ENCODE results near the gene CYP19A1. TPM values are rescaled to one million over a fixed set of nuclear protein-coding genes. Genes with fewer than 3 reads are reported as not detected.

The CYP19A1 gene
- polyA plus RNA-seq, 1 experiment, result 0.06 TPM

GRCh38 chr15:51161491-51162220 lies 176.7 kb downstream of the CYP19A1 start:
- POLR2A ChIA-PET, result no interaction called here
- H3K27me3 ChIP-seq (ENCODE audit: control insufficient read depth, insufficient read depth, low read length), result peaks cover 9% of the 10 kb centered on the region
- TF ChIP-seq CTCF (IDR thresholded peaks at IDR 0.05; ENCODE audit: insufficient read depth, low read depth, low read length), result no peak
- no peak overlapping the region for H3K4me3 ChIP-seq (ENCODE audit: low read depth, low read length)
- no peaks in the 10 kb centered on the region for H3K36me3 ChIP-seq (ENCODE audit: control insufficient read depth, insufficient read depth, low read length)
- no peak for DNase-seq (ENCODE audit: low read depth)
- CTCF ChIA-PET, result interaction anchor here (0.6 to 15.7 kb wide), 28 partner anchors 10 to 543 kb away, joined by 3 to 281 read pairs (median 14); no protein-coding TSS in a partner anchor

GRCh38 chr15:51160484-51160883 lies 177.9 kb downstream of the CYP19A1 start:
- CTCF ChIA-PET, result interaction anchor here (1.5 to 15.7 kb wide), 5 partner anchors 11 to 240 kb away, joined by 5 to 281 read pairs (median 110); no protein-coding TSS in a partner anchor
- TF ChIP-seq CTCF (IDR thresholded peaks at IDR 0.05; ENCODE audit: insufficient read depth, low read depth, low read length), result no peak
- no peak overlapping the region for H3K4me3 ChIP-seq (ENCODE audit: low read depth, low read length)
- POLR2A ChIA-PET, result no interaction called here
- no peak for DNase-seq (ENCODE audit: low read depth)
- H3K36me3 ChIP-seq (ENCODE audit: control insufficient read depth, insufficient read depth, low read length), result no peaks in the 10 kb centered on the region
- H3K27me3 ChIP-seq (ENCODE audit: control insufficient read depth, insufficient read depth, low read length), result peaks cover 14% of the 10 kb centered on the region

Small RNA genes lying within 50 kb of the gene (small RNA-seq; reads per million reads assigned to genes)
- gene AC020891.4 (ENCODE audit: insufficient read length, low read depth, low replicate concordance) (not detected), gene MIR4713 (ENCODE audit: insufficient read length, low read depth, low replicate concordance) (not detected), gene MIR7973-1 (ENCODE audit: insufficient read length, low read depth, low replicate concordance) (not detected)

Other genes starting within 250 kb of the CYP19A1 start
- gene TNFAIP8L3, start 243.7 kb downstream of the CYP19A1 start, polyA plus RNA-seq (2011; rRNA removed), result 0.04 and 0.07 TPM in 2 replicates
- 0.21 and 0.37 TPM in 2 replicates for gene GLDN, start 3.1 kb upstream of the CYP19A1 start, polyA plus RNA-seq (2011; rRNA removed)